HT-29 (cell line): Measurements from ENCODE around the gene LEKR1. TPM values are rescaled to one million over a fixed set of nuclear protein-coding genes. Genes with fewer than 3 reads are reported as not detected.

Experiments
- DNase-seq: peaks from one replicate; pipeline ENCODE4 v3.0.0-alpha.2; 2015; ENCODE audit warnings: low spot score
- total RNA-seq: library from RNA; depleted of rRNA; stranded (reverse); fragments of >200 nt; shearing (Covaris generic); gene quantifications from 2 replicates; pipeline ENCODE4 v1.2.3, GENCODE V29; 2014

LEKR1 gene
- total RNA-seq, 1 experiment from 2014 or later = 3.1 TPM

GRCh38 chr3:156978481-156978961 lies 152.4 kb downstream of the LEKR1 start:
- no peak for DNase-seq

- DNase-seq = no peak
These were observed 154.9 kb downstream of the LEKR1 start for GRCh38 chr3:156981005-156981404.

GRCh38 chr3:156983559-156983958 lies 157.4 kb downstream of the LEKR1 start:
- no peak for DNase-seq

GRCh38 chr3:156985711-156986110 lies 159.6 kb downstream of the LEKR1 start:
- no peak for DNase-seq

DNA sequence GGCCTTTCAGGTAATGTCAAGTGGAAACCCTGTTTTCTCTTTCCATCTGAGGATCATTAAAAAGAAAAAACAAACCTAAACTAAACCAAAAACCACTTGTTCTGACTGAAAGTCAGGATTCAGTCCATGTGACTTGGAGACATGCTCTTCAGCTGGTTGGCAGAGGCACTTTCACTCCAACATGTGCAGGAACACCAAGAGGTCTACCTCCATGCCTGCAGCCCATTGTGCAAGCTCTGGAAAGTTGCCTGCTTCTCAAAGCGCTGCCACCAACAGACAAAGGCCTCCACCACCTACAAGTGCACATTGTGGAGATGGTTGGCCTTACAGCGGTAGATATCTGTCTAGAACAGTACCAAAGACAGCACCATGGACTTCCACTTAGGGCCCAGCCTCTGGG lies 161.8 kb downstream of the LEKR1 start:
- DNase-seq = no peak

GRCh38 chr3:156997351-156997750 lies 171.2 kb downstream of the LEKR1 start:
- peak; percentile 35 for DNase-seq

- no peak for DNase-seq
These were observed 175.2 kb downstream of the LEKR1 start for GRCh38 chr3:157001221-157001957.

DNA sequence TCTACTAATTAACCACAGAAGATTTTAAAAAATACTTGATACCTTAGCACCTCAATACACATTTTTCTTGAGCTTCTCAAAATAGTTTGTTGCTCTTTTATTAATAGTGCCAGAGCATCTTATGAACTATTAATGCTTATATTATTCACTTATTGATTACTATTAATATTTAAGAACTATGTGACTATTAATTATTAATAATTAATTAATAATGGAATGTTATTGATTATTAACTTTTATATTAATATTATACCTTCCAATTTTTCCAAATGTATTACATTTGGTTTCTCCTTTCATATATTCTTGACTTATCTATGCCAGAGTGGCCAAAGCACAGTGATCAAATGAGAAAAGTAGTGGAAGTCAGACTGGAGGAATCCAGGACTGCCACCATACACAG lies 195.5 kb downstream of the LEKR1 start:
- DNase-seq = no peak

- DNase-seq = no peak
These were observed 197.1 kb downstream of the LEKR1 start for GRCh38 chr3:157023226-157023625.

GRCh38 chr3:157026091-157026490 lies 199.9 kb downstream of the LEKR1 start:
- no peak for DNase-seq

DNA sequence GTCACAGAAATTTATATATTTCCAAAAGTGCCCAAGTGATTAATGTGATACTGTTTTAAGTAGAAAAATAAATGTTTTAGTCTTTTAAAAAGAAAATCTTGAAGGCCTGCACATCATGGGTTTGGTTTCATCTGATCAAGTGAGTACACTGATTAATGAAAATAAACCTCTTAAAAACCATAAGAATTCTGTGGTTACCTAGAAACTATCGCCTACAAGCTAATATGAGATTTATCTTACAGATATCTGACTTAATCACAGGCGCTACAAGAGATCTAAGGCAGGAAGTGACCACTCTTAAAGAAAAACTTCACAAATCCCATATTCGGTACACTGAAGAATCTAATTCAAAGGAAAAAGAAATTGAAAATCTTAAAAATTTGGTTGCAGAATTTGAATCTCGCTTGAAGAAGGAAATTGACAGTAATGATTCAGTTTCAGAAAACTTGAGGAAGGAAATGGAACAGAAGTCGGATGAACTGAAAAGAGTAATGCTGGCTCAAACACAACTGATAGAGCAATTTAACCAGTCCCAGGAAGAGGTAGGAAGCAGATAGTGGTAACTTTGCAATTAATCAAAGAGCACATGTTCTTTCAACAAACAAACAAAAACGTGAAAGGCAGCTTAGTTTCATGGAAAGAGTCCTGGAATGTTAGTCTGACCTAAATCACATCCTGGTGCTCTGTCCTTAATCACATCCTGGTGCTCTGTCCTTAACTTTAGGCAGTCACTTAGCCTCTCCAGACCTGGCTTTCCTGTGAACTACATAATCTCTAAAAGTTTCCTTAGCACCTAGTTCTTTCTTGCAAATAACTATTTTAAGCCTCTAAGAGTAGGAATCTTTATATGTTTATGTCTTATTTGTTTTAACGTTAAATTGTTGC lies 201.9 kb downstream of the LEKR1 start:
- DNase-seq = no peak

DNA sequence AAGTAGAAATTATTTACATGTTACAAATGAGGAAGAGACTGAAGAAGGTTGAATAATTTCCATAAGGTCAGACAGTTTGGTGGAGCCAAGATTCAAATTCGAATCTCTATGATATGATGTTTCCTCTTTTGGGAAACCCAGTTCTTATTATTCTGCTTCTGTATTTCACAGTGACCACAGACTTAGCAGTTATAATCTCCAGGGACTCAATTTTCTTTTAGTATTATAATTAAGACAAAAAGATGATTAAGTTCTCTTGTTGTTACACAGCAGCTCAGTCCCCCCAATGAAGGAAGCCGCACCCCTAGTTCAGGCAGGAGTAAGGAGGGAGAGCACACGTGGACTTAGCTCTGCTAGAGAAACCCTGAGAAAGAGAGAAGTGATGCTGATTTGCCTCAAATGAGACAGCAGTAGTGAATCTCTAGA lies 203.2 kb downstream of the LEKR1 start:
- no peak for DNase-seq

DNA sequence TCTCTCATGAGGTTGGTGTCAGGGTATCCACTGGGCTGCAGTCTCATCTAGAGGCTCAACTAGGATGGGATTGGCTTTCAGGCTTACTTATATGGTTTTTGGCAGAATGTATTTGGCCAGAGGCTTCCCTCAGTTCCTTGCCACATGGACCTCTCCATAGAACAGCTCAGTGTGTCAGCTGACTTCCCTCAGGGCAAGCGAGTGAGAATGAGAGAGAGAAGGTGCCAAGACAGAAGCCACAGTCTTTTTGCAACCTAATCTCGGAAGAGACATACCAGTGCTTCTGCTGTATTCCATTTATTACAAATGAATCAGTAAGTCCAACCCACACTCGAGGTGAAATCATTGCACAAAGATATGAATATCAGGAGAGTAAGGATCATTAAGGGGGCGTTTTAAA lies 204.6 kb downstream of the LEKR1 start:
- no peak for DNase-seq

DNA sequence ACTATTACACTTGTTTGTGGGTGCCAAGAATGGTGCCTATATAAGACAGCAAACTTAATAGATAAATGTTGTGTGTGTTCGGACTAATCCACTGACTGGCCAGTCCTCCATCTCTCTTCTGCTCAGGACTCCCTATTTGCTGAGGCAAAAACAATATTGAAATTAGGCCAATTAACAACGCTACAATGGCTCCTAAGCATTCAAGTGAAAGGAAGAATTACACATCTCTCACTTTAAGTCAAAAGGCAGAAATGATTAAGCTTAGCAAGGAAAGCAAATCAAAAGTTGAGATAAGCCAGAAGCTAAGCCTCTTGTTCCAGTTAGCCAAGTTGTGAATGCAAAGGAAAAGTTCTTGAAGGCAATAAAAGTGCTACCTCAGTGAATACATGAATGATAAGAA lies 206.8 kb downstream of the LEKR1 start:
- DNase-seq = no peak

- no peak for DNase-seq
These were observed 214.3 kb downstream of the LEKR1 start for GRCh38 chr3:157040456-157040855.

- DNase-seq = no peak
These were observed 216.1 kb downstream of the LEKR1 start for GRCh38 chr3:157042226-157042625.

DNA sequence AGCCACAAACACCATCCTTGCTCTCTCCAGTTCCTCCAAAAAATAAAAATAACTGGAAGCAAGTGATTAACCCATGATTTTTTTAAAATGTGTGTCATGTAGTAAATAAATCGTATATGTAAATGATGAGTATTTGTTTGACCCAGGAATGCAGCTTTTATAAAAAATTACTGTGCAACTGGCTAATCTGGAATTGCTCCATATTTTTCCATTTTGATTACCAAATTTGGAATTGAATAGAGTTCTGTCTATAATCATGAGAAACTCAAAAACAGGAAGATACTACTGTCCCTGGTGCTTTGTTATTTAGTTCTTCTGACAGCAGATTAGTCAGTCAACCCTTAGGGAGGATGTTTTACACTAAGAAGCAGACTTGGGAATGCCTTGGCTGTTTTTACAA lies 217.6 kb downstream of the LEKR1 start:
- no peak for DNase-seq

DNA sequence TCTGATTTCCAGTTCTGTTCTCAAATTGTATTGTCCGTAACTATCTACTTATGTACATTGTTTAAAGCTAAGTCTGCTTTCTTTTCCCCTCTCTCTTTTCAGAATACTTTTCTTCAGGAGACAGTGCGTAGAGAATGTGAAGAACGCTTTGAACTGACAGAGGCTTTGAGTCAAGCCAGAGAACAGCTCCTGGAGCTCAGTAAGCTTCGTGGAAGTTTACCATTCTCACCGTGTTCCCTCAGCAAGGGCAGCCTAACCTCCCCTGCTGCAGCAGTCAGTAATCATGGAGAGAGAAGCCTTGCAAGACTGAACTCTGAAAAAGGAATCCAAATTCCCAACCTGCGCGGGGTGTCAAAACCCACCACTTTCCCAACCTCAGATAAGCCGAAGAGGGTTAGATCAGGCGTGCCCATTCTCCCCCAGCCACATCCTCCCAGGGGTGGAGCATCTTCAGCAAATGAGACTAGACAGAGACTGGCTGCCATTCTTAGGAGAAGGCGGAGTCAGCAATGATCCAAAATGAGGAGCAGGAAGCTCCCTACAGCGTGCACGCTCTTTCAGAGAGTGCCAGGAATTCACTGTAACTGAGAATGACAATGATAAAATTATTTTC lies 219.2 kb downstream of the LEKR1 start:
- DNase-seq = no peak

GRCh38 chr3:157046520-157046919 lies 220.4 kb downstream of the LEKR1 start:
- DNase-seq = no peak

- no peak for DNase-seq
These were observed 224.9 kb downstream of the LEKR1 start for GRCh38 chr3:157051055-157051454.

DNA sequence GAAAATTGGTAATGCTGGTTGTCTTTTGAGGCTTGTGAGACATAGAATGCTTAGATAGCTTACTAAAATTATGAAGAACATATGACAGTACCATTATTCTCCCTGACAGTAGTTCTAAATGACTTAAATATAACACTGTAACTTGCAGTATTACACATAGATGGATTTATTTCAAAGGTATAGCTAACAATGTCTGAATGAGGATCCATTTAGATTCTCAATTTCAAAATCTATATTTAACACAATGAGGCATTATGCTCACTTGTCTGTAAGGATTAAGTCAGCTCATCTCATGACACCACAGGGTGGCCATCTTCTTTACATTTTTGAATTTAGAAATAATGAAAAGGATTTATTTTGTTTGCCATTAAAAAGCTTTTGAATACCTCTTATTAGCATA lies 225.4 kb downstream of the LEKR1 start:
- DNase-seq = no peak

GRCh38 chr3:157056035-157056434 lies 229.9 kb downstream of the LEKR1 start:
- no peak for DNase-seq
